Measurements from ENCODE around the gene PYY. TPM values are rescaled to one million over a fixed set of nuclear protein-coding genes. Genes with fewer than 3 reads are reported as not detected.

PYY gene
- total RNA-seq, 1 donor from 2014 or later = not detected

DNA sequence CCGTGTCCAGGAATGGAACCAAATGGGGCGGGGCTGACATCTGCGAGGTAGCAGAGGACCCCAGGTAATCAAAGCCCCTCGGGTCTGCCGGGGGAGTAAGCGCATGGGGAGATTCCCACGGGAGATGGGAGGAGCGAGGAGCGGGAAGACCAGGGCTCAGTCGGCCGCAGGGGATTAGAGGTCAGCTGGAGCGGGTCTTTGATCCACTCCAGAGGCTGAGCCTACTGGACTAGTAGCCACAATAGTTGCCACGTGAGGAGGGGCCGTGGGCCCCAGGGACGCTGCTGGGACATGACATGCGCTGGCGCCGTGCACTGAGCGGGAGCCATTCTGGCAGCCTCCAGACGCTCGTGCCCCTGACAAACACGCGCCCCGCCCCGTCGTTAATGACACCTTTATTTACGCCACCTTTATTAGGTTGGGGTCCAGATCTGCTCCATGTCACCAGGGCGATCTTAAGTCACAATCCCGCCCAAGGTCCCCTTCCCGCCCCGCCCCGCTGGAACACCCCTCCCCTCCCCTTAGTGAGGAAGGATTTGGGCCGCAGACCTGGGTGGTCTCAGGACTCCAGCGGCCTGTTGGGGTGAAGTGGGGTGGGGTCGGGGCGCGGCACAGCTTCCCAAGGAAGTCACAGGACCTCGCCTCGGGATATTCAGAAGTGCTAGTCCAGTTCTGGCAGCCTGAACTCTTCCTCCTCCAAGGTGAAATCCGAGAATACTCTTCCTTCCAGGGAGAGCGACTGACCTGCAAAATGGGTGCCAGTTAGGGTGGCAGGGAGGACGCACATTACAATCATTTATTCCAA, 26.5 kb downstream of the PYY start:
- Histone ChIP-seq H3K36me3 (no peaks in the 10 kb centered on the region), H3K4me3 (peak overlapping the region; percentile 36), H3K9me3 (no peaks in the 10 kb centered on the region), H3K27me3 (peaks cover 18% of the 10 kb centered on the region), H3K27ac (no peak overlapping the region), H3K4me1 (peaks cover 13% of the 10 kb centered on the region)
- TF ChIP-seq, protein P1, sequence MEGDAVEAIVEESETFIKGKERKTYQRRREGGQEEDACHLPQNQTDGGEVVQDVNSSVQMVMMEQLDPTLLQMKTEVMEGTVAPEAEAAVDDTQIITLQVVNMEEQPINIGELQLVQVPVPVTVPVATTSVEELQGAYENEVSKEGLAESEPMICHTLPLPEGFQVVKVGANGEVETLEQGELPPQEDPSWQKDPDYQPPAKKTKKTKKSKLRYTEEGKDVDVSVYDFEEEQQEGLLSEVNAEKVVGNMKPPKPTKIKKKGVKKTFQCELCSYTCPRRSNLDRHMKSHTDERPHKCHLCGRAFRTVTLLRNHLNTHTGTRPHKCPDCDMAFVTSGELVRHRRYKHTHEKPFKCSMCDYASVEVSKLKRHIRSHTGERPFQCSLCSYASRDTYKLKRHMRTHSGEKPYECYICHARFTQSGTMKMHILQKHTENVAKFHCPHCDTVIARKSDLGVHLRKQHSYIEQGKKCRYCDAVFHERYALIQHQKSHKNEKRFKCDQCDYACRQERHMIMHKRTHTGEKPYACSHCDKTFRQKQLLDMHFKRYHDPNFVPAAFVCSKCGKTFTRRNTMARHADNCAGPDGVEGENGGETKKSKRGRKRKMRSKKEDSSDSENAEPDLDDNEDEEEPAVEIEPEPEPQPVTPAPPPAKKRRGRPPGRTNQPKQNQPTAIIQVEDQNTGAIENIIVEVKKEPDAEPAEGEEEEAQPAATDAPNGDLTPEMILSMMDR (IDR thresholded peaks at IDR 0.05) = no peak
- intact Hi-C loops (cut with DNase I) = no loop called here
- ATAC-seq = peak; percentile 38
- peak; percentile 66 for DNase-seq

DNA sequence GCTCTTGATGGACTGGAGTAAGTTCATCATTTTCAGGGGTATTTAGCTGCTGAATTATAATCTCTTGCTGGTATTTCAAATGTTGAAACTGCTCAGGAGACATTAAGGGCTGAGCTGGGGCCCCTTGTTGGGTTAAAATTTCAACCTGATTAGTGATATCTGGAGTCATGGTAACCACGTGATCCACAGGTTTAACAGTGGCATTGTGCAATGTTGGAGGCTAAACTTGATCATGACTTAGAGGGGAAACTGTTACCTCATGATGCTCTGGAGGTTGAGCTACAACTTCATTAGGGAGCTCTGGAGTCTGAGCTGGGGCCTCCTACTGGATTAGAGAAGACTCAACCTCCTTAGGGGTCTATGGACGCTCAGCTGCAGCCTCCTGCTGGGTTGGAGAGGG, 29.2 kb downstream of the PYY start:
- DNase-seq (no peak), ATAC-seq (no peak)
- no peaks in the 10 kb centered on the region for H3K9me3 ChIP-seq
- intact Hi-C loops (cut with DNase I) = no loop called here
- H3K27me3 ChIP-seq = peaks cover 18% of the 10 kb centered on the region
- peaks cover 13% of the 10 kb centered on the region for H3K4me1 ChIP-seq
- TF ChIP-seq, protein P1 (IDR thresholded peaks at IDR 0.05) = no peak
- no peak overlapping the region for H3K4me3 ChIP-seq
- no peak overlapping the region for H3K27ac ChIP-seq
- no peaks in the 10 kb centered on the region for H3K36me3 ChIP-seq

DNA sequence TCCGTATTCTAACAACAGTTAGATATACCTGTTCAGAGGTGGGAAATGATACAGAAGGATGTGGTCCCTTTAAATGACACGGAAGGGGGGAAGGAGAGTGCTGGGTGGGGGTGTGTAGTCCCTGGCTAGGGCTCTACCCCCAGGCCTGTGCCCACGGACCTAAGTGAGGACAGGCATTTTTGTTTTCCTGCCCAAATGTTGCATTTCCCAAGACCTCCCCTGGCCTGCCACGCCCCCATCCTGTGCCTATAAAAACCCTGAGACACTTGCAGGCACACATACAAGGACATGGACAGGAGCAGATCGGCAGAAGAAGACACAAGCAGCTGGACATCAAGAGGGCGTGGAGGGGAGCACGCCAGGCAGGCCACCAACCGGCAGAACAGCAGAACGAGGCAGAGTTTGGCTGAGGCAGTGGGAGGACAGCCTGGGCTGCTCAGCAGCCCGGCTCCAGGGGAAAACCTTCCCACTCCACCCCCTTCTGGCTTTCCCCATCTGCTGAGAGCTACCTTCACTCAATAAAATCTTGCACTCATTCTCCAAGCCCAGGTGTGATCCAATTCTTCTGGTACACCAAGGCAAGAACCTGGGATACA, 33.1 kb downstream of the PYY start:
- H3K9me3 ChIP-seq = no peaks in the 10 kb centered on the region
- DNase-seq (no peak), ATAC-seq (no peak)
- peaks cover 5% of the 10 kb centered on the region for H3K4me1 ChIP-seq
- no peaks in the 10 kb centered on the region for H3K36me3 ChIP-seq
- H3K27ac ChIP-seq = no peak overlapping the region
- intact Hi-C loops (cut with DNase I) = no loop called here
- no peaks in the 10 kb centered on the region for H3K27me3 ChIP-seq
- TF ChIP-seq, protein P1 (IDR thresholded peaks at IDR 0.05) = no peak
- H3K4me3 ChIP-seq = no peak overlapping the region

DNA sequence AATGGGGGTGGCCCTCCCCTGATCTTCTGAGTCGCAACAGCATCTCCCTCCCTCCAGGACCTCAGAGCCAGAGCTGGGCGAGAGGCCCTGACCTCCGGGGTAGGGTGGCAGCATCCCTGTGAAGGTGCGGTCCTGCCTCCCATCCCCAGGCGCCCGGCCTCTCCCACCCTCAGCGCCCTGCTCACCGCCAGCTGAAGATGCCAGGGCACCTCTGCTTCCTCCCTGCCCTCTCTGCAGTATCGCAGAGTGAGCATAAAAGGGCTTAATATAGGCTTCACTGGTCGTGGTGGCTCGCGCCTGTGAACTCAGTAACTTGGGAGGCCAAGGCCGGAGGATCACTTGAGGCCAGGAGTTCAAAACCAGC, 35.7 kb downstream of the PYY start:
- H3K9me3 ChIP-seq = no peaks in the 10 kb centered on the region
- intact Hi-C loops (cut with DNase I) = no loop called here
- DNase-seq = no peak
- no peak overlapping the region for H3K4me3 ChIP-seq
- TF ChIP-seq, protein P1 (IDR thresholded peaks at IDR 0.05) = no peak
- H3K27ac ChIP-seq = no peak overlapping the region
- no peak for ATAC-seq
- no peaks in the 10 kb centered on the region for H3K27me3 ChIP-seq
- H3K4me1 ChIP-seq = peaks cover 5% of the 10 kb centered on the region
- no peaks in the 10 kb centered on the region for H3K36me3 ChIP-seq

DNA sequence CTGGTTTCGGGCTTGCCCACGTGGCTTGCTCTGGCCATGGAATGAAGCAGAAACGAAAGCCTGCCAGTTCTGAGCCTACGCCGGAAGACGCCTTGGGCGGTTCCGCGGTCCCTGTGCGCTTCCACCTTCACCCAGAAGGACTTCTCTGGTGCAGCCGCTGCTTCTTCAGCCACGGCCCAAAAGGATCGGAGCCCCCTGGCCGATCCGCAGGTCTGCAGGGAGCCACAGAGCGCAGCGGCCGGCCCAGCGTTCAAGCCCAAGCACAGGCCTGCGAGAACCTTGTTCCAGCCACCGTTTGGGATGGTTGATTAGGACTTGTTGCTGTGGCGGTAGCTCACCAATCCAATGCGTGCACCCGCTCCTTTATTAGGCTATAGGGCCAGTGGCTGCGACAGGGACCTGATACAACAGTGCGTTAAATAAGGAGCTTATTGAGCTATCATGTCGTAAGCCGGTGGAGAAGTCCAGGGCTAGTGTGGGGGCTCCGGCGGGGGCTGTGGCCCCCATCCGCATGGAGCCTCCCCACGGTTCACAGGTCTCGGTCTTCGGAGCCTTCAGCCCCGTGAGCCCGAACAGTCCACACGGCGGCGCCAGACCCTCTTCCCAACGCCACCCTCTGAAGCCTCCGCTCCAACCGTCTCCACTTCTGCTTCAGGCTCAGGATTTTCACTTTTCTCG, 36.3 kb downstream of the PYY start:
- H3K27me3 ChIP-seq = no peaks in the 10 kb centered on the region
- no peaks in the 10 kb centered on the region for H3K9me3 ChIP-seq
- H3K27ac ChIP-seq = no peak overlapping the region
- peak overlapping the region; percentile 51 for H3K4me3 ChIP-seq
- peak; percentile 76 for DNase-seq
- intact Hi-C loops (cut with DNase I) = no loop called here
- H3K36me3 ChIP-seq = no peaks in the 10 kb centered on the region
- H3K4me1 ChIP-seq = peaks cover 5% of the 10 kb centered on the region
- peak; percentile 90 for ATAC-seq
- TF ChIP-seq, protein P1 (IDR thresholded peaks at IDR 0.05) = peak; percentile 55

All from upper lobe of right lung (tissue), 1 donor.